GM10266 (cell line): Measurements from ENCODE around the gene SLC25A17.

Experiments used
- DNase-seq: peaks from one replicate; pipeline ENCODE4 v3.0.0; 2012; ENCODE audit errors: extremely low spot score
- CTCF ChIP-seq: IDR thresholded peaks from 2 replicates; pipeline ENCODE4 v1.5.1; 2012; ENCODE audit warnings: mild to moderate bottlenecking, low read depth; ENCODE audit not compliant: control insufficient read depth, insufficient read depth; ENCODE audit errors: missing control alignments

The SLC25A17 gene

DNA sequence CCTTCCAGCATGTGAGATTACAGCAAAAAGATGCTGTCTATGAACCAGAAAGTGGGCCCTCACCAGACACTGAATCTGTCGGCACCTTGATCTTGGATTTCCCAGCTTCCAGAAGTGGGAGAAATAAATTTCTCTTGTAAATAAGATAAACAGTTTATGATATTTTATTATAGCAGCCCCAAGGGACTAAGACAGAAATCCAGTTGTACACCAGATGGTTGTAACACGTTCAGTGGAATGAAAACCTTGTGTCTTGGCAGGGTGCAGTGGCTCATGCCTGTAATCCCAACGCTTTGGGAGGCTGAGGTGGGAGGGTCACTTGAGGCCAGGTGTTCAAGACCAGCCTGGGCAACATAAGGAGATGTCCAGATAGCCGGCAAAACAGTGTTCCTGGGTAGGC lies 78.0 kb downstream of the SLC25A17 start:
- TF ChIP-seq CTCF = no peak
- DNase-seq = no peak

- DNase-seq = no peak
- no peak for TF ChIP-seq CTCF
These were observed 79.4 kb downstream of the SLC25A17 start for GRCh38 chr22:40739721-40740120.

- DNase-seq = no peak
- TF ChIP-seq CTCF = no peak
These were observed 85.2 kb downstream of the SLC25A17 start for GRCh38 chr22:40733919-40734318.

GRCh38 chr22:40732999-40733292 lies 86.2 kb downstream of the SLC25A17 start:
- DNase-seq = no peak
- no peak for TF ChIP-seq CTCF

GRCh38 chr22:40729284-40729683 lies 89.9 kb downstream of the SLC25A17 start:
- no peak for DNase-seq
- TF ChIP-seq CTCF = no peak

DNA sequence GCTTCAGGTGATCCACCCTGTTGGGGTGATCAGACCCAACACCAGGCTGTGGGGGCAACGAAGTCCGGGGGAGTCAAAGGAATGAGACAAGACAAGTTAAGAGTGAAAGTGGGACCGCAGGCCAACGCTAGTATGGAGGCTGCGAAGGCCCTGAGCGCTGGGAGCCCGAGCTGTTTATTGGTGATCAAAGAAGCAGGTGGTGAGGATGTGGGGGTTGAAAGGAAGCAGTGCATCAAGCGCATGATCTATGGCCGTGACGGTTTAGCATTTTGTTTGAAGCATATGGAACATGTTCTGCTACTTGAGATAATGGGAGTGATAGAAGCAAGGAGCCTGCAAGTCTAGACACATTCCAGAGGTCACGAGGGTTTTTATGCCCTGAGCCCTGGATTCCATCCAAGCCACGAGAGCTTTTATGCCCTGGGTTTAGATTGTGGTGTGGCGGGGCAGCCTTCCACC lies 90.4 kb downstream of the SLC25A17 start:
- no peak for DNase-seq
- no peak for TF ChIP-seq CTCF

DNA sequence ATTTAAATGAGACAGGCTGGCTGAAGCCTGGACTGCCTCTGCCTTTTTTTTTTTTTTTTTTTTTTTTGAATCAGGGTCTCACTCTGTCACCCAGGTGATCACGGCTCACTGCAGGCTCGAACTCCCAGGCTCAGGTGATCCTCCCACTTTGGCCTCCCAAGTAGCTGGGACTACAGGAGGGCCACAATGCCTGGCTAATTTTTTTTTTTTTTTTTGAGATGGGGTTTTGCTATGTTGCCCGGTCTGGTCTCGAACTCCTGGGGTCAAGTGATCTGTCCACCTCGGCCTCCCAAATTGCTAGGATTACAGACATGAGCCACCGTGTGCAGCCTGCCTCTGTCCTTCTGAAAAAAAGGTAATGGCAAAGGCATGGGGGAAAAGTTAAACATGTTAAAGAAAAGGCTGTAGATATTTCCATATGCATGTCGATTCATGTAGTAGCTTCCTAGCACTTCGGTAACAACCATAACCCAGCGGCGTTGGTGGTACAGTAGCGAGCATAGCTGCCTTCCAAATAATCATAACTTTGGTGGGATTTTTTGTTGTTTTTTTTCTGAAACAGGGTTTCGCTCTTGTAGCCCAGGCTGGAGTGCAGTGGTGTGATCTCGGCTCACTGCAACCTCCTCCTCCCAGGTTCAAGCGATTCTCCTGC lies 91.1 kb downstream of the SLC25A17 start:
- DNase-seq = no peak
- no peak for TF ChIP-seq CTCF
